ENCODE measurements around the gene CYP2S1. TPM values are rescaled to one million over a fixed set of nuclear protein-coding genes. Genes with fewer than 3 reads are reported as not detected.
"Not testable (repeated sequence)": the region's sequence is repeated elsewhere in the genome, so short reads cannot be mapped to it uniquely, and the experiment has no call there.

CYP2S1 gene
- polyA plus RNA-seq, 1 donor = 68.1 TPM

GRCh38 chr19:41226053-41226873 lies 33.2 kb downstream of the CYP2S1 start:
- DNase-seq = peak; percentile 91 to 96
- Histone ChIP-seq H3K27ac (ENCODE audit: low read length) (peak overlapping the region; percentile 70), H3K4me1 (ENCODE audit: control insufficient read depth, insufficient read depth, low read length) (peaks cover 15% of the 10 kb centered on the region), H3K4me3 (ENCODE audit: low read length) (peak overlapping the region; percentile 51), H3K9me3 (ENCODE audit: control insufficient read depth, low read depth, low read length) (no peaks in the 10 kb centered on the region), H3K27me3 (ENCODE audit: control insufficient read depth, insufficient read depth, low read length) (no peaks in the 10 kb centered on the region), H3K36me3 (ENCODE audit: control insufficient read depth, insufficient read depth, low read length) (peaks cover 3% of the 10 kb centered on the region)
- WGBS (ENCODE audit: insufficient coverage, low lambda C conversion rate) = no CpG with 5 or more reads among the region's 67 CpGs

- 56% methylated on average over 2 of the region's 9 CpGs for WGBS (ENCODE audit: insufficient coverage, low lambda C conversion rate)
- peak overlapping the region; percentile 51 for H3K4me3 ChIP-seq (ENCODE audit: low read length)
- no peaks in the 10 kb centered on the region for H3K27me3 ChIP-seq (ENCODE audit: control insufficient read depth, insufficient read depth, low read length)
- H3K27ac ChIP-seq (ENCODE audit: low read length) = peak overlapping the region; percentile 70
- no peaks in the 10 kb centered on the region for H3K36me3 ChIP-seq (ENCODE audit: control insufficient read depth, insufficient read depth, low read length)
- no peak for DNase-seq
- H3K4me1 ChIP-seq (ENCODE audit: control insufficient read depth, insufficient read depth, low read length) = peaks cover 15% of the 10 kb centered on the region
- H3K9me3 ChIP-seq (ENCODE audit: control insufficient read depth, low read depth, low read length) = no peaks in the 10 kb centered on the region
Measured at GRCh38 chr19:41226874-41227390, 33.9 kb downstream of the CYP2S1 start.

GRCh38 chr19:41228486-41228885 lies 35.5 kb downstream of the CYP2S1 start:
- H3K27me3 ChIP-seq (ENCODE audit: control insufficient read depth, insufficient read depth, low read length) = no peaks in the 10 kb centered on the region
- no CpG with 5 or more reads among the region's 3 CpGs for WGBS (ENCODE audit: insufficient coverage, low lambda C conversion rate)
- peaks cover 15% of the 10 kb centered on the region for H3K4me1 ChIP-seq (ENCODE audit: control insufficient read depth, insufficient read depth, low read length)
- no peaks in the 10 kb centered on the region for H3K36me3 ChIP-seq (ENCODE audit: control insufficient read depth, insufficient read depth, low read length)
- no peak for DNase-seq
- no peak overlapping the region for H3K27ac ChIP-seq (ENCODE audit: low read length)
- H3K4me3 ChIP-seq (ENCODE audit: low read length) = no peak overlapping the region
- H3K9me3 ChIP-seq (ENCODE audit: control insufficient read depth, low read depth, low read length) = no peaks in the 10 kb centered on the region

- not testable (repeated sequence) for H3K36me3 ChIP-seq (ENCODE audit: control insufficient read depth, insufficient read depth, low read length); DNase-seq; H3K9me3 ChIP-seq (ENCODE audit: control insufficient read depth, low read depth, low read length); H3K27me3 ChIP-seq (ENCODE audit: control insufficient read depth, insufficient read depth, low read length); H3K4me3 ChIP-seq (ENCODE audit: low read length); H3K27ac ChIP-seq (ENCODE audit: low read length)
- peaks cover 15% of the 10 kb centered on the region for H3K4me1 ChIP-seq (ENCODE audit: control insufficient read depth, insufficient read depth, low read length)
- no CpG with 5 or more reads among the region's 5 CpGs for WGBS (ENCODE audit: insufficient coverage, low lambda C conversion rate)
Measured at GRCh38 chr19:41229338-41229737, 36.3 kb downstream of the CYP2S1 start.

GRCh38 chr19:41230067-41230857 lies 37.2 kb downstream of the CYP2S1 start:
- Histone ChIP-seq H3K36me3 (ENCODE audit: control insufficient read depth, insufficient read depth, low read length) (no peaks in the 10 kb centered on the region), H3K4me1 (ENCODE audit: control insufficient read depth, insufficient read depth, low read length) (peaks cover 15% of the 10 kb centered on the region), H3K27me3 (ENCODE audit: control insufficient read depth, insufficient read depth, low read length) (no peaks in the 10 kb centered on the region), H3K9me3 (ENCODE audit: control insufficient read depth, low read depth, low read length) (no peaks in the 10 kb centered on the region), H3K27ac (ENCODE audit: low read length) (no peak overlapping the region), H3K4me3 (ENCODE audit: low read length) (no peak overlapping the region)
- no peak for DNase-seq
- WGBS (ENCODE audit: insufficient coverage, low lambda C conversion rate) = no CpG with 5 or more reads among the region's 3 CpGs

GRCh38 chr19:41232686-41233085 lies 39.7 kb downstream of the CYP2S1 start:
- Histone ChIP-seq H3K9me3 (ENCODE audit: control insufficient read depth, low read depth, low read length) (no peaks in the 10 kb centered on the region), H3K27me3 (ENCODE audit: control insufficient read depth, insufficient read depth, low read length) (no peaks in the 10 kb centered on the region), H3K4me3 (ENCODE audit: low read length) (no peak overlapping the region), H3K27ac (ENCODE audit: low read length) (no peak overlapping the region), H3K36me3 (ENCODE audit: control insufficient read depth, insufficient read depth, low read length) (no peaks in the 10 kb centered on the region), H3K4me1 (ENCODE audit: control insufficient read depth, insufficient read depth, low read length) (no peaks in the 10 kb centered on the region)
- WGBS (ENCODE audit: insufficient coverage, low lambda C conversion rate) = 100% methylated on average over 1 of the region's 8 CpGs
- DNase-seq = no peak

- WGBS (ENCODE audit: insufficient coverage, low lambda C conversion rate) = no CpG with 5 or more reads among the region's 4 CpGs
- Histone ChIP-seq H3K27ac (ENCODE audit: low read length) (no peak overlapping the region), H3K9me3 (ENCODE audit: control insufficient read depth, low read depth, low read length) (no peaks in the 10 kb centered on the region), H3K4me1 (ENCODE audit: control insufficient read depth, insufficient read depth, low read length) (no peaks in the 10 kb centered on the region), H3K27me3 (ENCODE audit: control insufficient read depth, insufficient read depth, low read length) (no peaks in the 10 kb centered on the region), H3K36me3 (ENCODE audit: control insufficient read depth, insufficient read depth, low read length) (peaks cover 4% of the 10 kb centered on the region), H3K4me3 (ENCODE audit: low read length) (no peak overlapping the region)
- DNase-seq = no peak
Measured at GRCh38 chr19:41233748-41234240, 40.8 kb downstream of the CYP2S1 start.

- Histone ChIP-seq H3K9me3 (ENCODE audit: control insufficient read depth, low read depth, low read length) (no peaks in the 10 kb centered on the region), H3K4me1 (ENCODE audit: control insufficient read depth, insufficient read depth, low read length) (no peaks in the 10 kb centered on the region), H3K27ac (ENCODE audit: low read length) (no peak overlapping the region), H3K27me3 (ENCODE audit: control insufficient read depth, insufficient read depth, low read length) (no peaks in the 10 kb centered on the region), H3K36me3 (ENCODE audit: control insufficient read depth, insufficient read depth, low read length) (peaks cover 11% of the 10 kb centered on the region), H3K4me3 (ENCODE audit: low read length) (no peak overlapping the region)
- no peak for DNase-seq
- 86% methylated on average over 1 of the region's 8 CpGs for WGBS (ENCODE audit: insufficient coverage, low lambda C conversion rate)
Measured at GRCh38 chr19:41234512-41235168, 41.6 kb downstream of the CYP2S1 start.

- Histone ChIP-seq H3K9me3 (ENCODE audit: control insufficient read depth, low read depth, low read length) (no peaks in the 10 kb centered on the region), H3K4me3 (ENCODE audit: low read length) (no peak overlapping the region), H3K4me1 (ENCODE audit: control insufficient read depth, insufficient read depth, low read length) (no peaks in the 10 kb centered on the region), H3K36me3 (ENCODE audit: control insufficient read depth, insufficient read depth, low read length) (peaks cover 12% of the 10 kb centered on the region), H3K27me3 (ENCODE audit: control insufficient read depth, insufficient read depth, low read length) (no peaks in the 10 kb centered on the region), H3K27ac (ENCODE audit: low read length) (no peak overlapping the region)
- WGBS (ENCODE audit: insufficient coverage, low lambda C conversion rate) = 83% methylated on average over 1 of the region's 4 CpGs
- DNase-seq = no peak
Measured at GRCh38 chr19:41235480-41235879, 42.5 kb downstream of the CYP2S1 start.

- H3K36me3 ChIP-seq (ENCODE audit: control insufficient read depth, insufficient read depth, low read length) = peaks cover 17% of the 10 kb centered on the region
- DNase-seq = no peak
- no peaks in the 10 kb centered on the region for H3K4me1 ChIP-seq (ENCODE audit: control insufficient read depth, insufficient read depth, low read length)
- no peaks in the 10 kb centered on the region for H3K27me3 ChIP-seq (ENCODE audit: control insufficient read depth, insufficient read depth, low read length)
- H3K9me3 ChIP-seq (ENCODE audit: control insufficient read depth, low read depth, low read length) = no peaks in the 10 kb centered on the region
- H3K27ac ChIP-seq (ENCODE audit: low read length) = no peak overlapping the region
- WGBS (ENCODE audit: insufficient coverage, low lambda C conversion rate) = no CpG with 5 or more reads among the region's 10 CpGs
- H3K4me3 ChIP-seq (ENCODE audit: low read length) = no peak overlapping the region
Measured at GRCh38 chr19:41238244-41238643, 45.2 kb downstream of the CYP2S1 start.

Measured in large intestine (tissue), 3 donors.